VCaP (cell line): ENCODE data around the gene ZC2HC1C.

Experiments
- H3K27ac ChIP-seq: fragments of 450-650 bp; 2 replicates; pipeline ENCODE4 v1.5.1; 2017
- CTCF ChIP-seq: fragments of 450-650 bp; conservative IDR thresholded peaks from 2 replicates; pipeline ENCODE4 v1.5.1; 2017; ENCODE audit warnings: mild to moderate bottlenecking, moderate library complexity

The ZC2HC1C gene

GRCh38 chr14:75066691-75067090, 2.8 kb upstream of the ZC2HC1C start:
- H3K27ac ChIP-seq: no peak overlapping the region
- TF ChIP-seq CTCF: no peak

DNA sequence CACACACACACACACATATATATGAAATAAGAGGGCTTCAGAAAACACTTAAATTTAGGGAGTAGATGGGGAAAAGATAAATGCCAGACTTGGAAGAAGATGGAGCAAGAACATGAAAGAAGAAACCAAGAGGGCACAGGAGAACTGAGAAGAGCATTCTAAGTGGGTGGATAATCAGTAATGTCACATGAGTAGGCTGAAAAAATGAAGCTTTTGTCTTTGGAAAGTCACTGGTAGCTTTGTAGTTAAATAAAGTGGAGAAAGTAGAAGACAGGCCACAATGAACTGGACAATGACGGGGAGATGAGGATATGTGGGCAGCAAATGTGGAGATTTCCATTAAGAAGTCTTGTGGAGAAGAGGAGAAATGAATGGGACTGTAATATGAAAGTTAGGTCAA, 2.2 kb upstream of the ZC2HC1C start:
- H3K27ac ChIP-seq: no peak overlapping the region; the same call in 1 of the 2 replicates
- TF ChIP-seq CTCF: no peak

GRCh38 chr14:75067765-75068164, 1.7 kb upstream of the ZC2HC1C start:
- H3K27ac ChIP-seq: peak overlapping the region; percentile 94

DNA sequence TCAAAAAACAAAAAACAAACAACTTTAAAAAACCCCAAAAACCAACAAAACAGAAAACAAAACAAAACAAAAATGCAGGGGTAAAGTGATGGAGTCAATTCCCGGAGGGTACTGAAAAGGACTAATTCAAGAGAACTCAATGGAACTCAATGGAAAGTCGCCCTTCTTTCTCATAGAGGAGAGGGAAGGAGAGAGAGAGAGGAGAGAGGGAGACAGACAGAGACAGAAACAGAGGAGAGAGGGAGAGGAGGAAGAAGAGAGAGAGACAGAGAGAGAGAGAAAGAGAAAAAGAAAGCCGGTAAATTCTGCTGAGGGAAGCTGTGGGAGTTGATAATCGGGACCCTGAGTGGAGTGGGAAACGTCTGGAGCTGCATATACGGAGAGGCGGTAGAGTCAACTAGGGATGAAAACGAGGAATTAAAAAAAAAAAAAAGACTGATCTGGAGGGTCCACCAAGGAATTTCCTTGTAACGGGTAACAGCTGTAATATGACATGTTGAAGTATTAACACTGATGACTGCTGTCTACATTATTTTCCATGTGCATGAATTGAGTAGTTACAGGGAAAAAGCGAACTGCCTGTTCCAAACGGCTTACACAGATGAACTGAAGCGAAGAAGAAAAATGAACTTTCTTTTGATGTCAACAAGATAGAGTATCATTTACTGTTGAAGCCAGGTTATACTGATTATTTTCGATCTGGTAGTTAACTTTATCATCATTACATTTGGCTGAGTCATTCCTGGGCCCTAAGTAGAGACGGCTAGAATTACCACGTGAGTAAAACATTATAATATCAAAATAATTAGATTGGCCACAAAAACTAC, 934 bp upstream of the ZC2HC1C start:
- no peak for TF ChIP-seq CTCF
- H3K27ac ChIP-seq: peak overlapping the region; percentile 94

GRCh38 chr14:75069811-75070145, 337 bp downstream of the ZC2HC1C start:
- peak overlapping the region; percentile 94 for H3K27ac ChIP-seq
- TF ChIP-seq CTCF: no peak

DNA sequence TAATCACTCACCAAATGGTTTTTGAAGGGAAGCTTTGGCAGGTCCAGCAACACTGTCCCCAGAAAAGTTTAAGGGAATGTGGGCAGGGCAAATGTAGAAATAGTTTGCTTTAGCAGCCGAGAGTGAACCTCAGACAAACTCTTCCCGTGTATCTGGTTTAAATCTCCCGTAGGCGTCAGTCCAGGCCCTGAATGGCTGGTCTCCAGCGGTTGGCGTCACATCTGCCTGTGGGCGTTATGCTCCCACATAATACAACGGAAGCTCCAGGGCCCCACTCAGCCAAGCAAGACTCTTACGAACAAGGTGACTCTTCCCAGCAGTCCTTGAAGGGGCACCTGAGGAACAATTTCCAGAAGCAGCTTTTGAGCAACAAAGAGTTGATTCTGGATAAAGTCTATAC, 942 bp downstream of the ZC2HC1C start:
- peak overlapping the region; percentile 94; the same call in 1 of the 2 replicates for H3K27ac ChIP-seq
- TF ChIP-seq CTCF: no peak

GRCh38 chr14:75077794-75078193, 8.4 kb downstream of the ZC2HC1C start:
- H3K27ac ChIP-seq: no peak overlapping the region
- TF ChIP-seq CTCF: no peak

DNA sequence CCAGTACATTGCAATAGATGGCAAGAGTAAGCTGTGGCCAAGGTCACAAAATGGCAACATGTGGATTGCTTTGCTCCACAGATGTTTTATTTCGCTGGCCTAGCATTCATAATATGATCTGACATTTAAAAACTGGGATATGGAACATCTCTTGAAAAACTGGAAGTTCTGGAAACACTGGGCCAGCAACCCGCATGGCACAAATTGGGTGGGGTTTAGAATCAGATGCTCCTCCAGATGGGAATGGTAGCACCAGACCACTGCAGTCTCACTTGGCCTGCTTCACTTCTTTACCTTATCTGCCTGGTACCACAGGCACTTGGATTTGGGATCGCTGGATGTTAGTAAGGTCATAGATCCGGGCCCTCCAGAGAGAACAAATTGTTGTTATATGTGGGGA, 10.1 kb downstream of the ZC2HC1C start:
- no peak for TF ChIP-seq CTCF
- no peak overlapping the region for H3K27ac ChIP-seq
